H1 (cell line): ENCODE results near the gene TLL2. TPM values are rescaled to one million over a fixed set of nuclear protein-coding genes. Genes with fewer than 3 reads are reported as not detected.

ENCODE experiments used
- CHD1 ChIP-seq: IDR thresholded peaks from 2 replicates; pipeline ENCODE4 v1.6.1; 2012; ENCODE audit warnings: low read depth, low read length, improper control_type of control experiment
- CHD2 ChIP-seq: IDR thresholded peaks from 2 replicates; pipeline ENCODE4 v1.6.1; 2012; ENCODE audit warnings: low read length, improper control_type of control experiment
- USF2 ChIP-seq: IDR thresholded peaks from 2 replicates; pipeline ENCODE4 v1.6.1; 2011; ENCODE audit warnings: low read length, improper control_type of control experiment
- polyA plus RNA-seq, 7 experiments: library from polyadenylated mRNA; depleted of rRNA in 3 of 7; stranded (reverse) in 5 of 7; unstranded in 2 of 7; fragments of >200 nt in 5 of 7; fragments of 200-250 nt in 2 of 7; gene quantifications; 1 replicate in 5 of 7; 2 replicates in 1 of 7; 4 replicates in 1 of 7; pipeline versions ENCODE4 v1.2.1 to v1.2.3, GENCODE V29; 2011 to 2013; ENCODE audit warnings: missing spikeins in 2 of 7, mixed read lengths in 2 of 7
- total RNA-seq: library from RNA; stranded (reverse); fragmentation: NEBNext Ultra II Directional; extraction: Animal tissue kit (Norgen Biotek cat#: 25700); gene quantifications from 2 replicates; pipeline ENCODE4 v1.2.1, GENCODE V29; 2021

The TLL2 gene
- total and polyA plus RNA-seq, 2 of the 8 experiments (the other 6 are each of a cell fraction or from before 2014, with no cell fraction given) = 2.4 to 3.2 TPM

- TF ChIP-seq USF2 (no peak), CHD2 (no peak), CHD1 (no peak)
These were observed 129.2 kb downstream of the TLL2 start (continued) for GRCh38 chr10:96384506-96384905.
